Measurements from ENCODE around the gene CBY1.
A peak's percentile ranks its signal among the peaks of the same experiment; 100 is the strongest.

GRCh38 chr22:38681582-38682335, 25.3 kb downstream of the CBY1 start, which contains the start of gene TOMM22:
- TF ChIP-seq CTCF (conservative IDR thresholded peaks at IDR 0.05; ENCODE audit: low read depth, low read length): peak; percentile 77
- no peak for TF ChIP-seq EZH2phosphoT487 (IDR thresholded peaks at IDR 0.05; ENCODE audit: borderline replicate concordance, low read length)

Data from PC-3 (cell line).